HG02798 (cell line): ENCODE results near the gene OR5AL1.
"Not testable (repeated sequence)": the region's sequence is repeated elsewhere in the genome, so short reads cannot be mapped to it uniquely, and the experiment has no call there.

Source experiments
- ATAC-seq: cut with Tn5 transposase; IDR thresholded peaks from one replicate; pipeline ENCODE4 v1.9.1; 2021; ENCODE audit warnings: mild to moderate bottlenecking; ENCODE audit not compliant: unreplicated experiment, poor library complexity

Gene OR5AL1

DNA sequence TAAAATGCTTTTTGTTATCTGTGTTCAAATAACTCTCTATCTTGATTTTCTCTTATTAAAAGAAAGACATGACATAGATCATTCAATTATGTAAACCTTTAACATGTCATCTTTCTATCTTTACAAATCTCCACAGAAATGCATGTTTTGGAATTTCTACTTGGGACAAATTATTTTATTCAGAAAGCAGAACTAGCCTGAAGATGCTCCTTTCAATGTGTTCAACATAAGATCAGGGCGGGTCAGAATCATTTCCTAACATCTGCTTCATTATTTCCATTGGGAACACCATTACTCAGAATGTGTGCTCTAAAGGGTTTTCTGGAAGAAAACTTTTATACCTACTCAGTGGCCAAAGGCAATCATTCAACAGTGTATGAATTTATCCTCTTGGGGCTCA lies at the start of gene OR5AL1:
Gene OR5AL1, plus strand, starts transcription at position 301 of the 400 bp plus-strand sequence.
- no peak for ATAC-seq

DNA sequence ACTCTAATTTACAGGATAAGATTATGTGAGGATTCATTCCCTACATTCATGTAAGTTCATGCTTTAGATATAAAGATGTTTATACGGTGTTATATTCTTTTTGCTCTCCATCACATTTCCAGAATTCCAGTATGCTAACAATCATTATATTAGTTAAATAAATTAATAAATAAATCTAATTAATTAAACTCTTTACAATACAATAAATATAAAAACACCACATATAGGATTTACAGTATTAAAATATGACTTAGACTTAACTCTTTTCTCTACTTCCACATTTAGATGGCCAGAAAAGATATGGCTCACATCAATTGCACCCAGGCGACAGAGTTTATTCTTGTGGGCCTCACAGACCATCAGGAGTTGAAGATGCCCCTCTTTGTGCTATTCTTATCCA lies 37.2 kb upstream of the OR5AL1 start, which contains the start of gene OR8U1:
Gene OR8U1, plus strand, starts transcription at position 301 of the 400 bp plus-strand sequence. Its CDS starts 0 bp downstream, at position 301.
- no peak for ATAC-seq

- no peak for ATAC-seq
Measured at GRCh38 chr11:56380120-56380519, 32.4 kb upstream of the OR5AL1 start.

DNA sequence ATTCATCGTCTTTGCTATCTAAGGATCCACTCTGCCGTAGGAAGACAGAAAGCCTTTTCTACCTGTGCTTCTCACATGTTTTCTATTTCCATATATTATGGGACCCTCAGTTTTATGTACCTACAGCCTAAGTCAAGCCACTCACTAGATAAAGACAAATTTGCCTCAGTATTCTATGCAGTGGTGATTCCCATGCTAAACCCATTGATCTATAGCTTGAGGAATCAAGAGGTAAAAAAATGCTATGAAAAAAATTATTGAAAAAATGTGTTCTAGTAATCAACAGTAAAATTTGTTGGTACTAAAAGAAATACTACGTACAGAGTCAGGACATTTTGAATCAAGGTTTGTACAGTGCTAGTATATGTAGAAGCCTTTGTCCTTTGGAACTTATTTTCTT lies 18.1 kb upstream of the OR5AL1 start:
- no peak for ATAC-seq

DNA sequence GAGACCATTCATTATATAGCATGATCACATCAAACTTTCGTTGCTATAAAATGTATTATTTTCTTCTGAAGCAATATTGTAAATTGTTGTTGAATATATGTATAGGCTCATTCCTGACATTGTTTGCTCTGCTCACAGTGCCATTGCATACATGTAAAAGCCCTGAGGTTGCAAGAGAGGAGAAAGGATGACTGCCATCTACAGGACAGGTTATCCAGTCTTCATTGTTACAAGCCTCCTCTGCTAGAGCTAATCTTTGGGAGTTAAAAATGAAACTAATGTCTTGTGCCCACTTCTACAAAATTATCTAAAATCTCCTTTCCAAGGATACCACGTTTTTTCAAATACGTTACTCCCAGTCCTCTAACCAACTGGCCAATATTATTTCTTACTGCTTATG lies 16.4 kb upstream of the OR5AL1 start:
- no peak for ATAC-seq

DNA sequence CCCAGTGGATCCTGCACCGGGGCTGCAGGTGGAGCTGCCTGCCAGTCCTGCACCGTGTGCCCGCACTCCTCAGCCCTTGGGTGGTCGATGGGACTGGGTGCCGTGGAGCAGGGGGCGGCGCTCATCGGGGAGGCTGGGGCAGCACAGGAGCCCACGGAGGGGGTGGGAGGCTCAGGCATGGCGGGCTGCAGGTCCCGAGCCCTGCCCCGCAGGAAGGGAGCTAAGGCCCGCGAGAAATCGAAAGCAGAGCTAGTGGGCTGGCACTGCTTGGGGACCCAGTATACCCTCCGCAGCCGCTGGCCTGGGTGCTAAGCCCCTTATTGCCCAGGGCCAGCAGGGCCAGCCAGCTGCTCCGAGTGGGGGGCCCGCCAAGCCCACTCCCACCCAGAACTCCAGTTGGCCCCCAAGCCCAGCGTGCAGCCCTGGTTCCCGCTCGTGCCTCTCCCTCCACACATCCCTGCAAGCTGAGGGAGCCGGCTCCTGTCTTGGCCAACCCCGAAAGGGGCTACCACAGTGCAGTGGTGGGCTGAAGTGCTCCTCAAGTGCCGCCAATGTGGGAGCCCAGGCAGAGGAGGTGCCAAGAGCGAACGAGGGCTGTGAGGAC lies 10.5 kb upstream of the OR5AL1 start:
- not testable (repeated sequence) for ATAC-seq

- no peak for ATAC-seq
Measured at GRCh38 chr11:56404393-56404792, 8.1 kb upstream of the OR5AL1 start.

DNA sequence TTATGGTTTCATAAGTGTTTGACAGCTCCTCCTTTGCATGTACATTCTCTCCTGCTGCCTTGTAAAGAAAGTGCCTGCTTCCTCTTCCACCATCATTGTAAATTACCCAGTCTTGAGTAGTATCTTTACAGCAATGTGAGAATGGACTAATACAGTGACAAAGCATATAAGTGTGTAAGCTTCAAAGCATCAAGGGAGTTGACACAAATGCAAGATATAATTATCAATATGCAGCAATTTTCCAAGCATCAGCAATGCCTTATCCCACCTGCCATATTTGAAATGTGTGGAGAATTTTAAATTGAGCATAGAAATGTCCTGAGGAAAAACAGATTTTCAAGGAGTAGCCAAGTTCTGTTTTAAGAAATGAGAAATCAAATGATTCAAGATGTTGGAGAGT lies 1.7 kb upstream of the OR5AL1 start:
- no peak for ATAC-seq

DNA sequence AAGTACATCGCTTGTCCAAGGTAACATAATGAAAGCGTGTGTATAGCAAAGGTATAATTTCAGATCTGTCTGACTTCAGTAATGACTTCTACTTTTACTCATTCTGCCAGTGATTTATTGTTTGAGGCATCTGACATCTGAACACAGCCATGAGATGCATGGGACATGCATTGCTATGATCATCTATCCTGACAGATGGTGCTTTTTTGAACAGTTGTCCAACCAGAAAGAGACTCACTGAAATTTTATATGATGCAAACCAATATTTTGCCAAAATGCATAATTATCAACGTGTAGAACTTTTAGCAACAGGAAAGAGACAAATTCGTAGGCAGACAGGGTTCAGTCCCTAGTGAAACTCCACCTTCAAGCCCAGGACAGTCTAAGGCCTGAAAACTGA lies 41.0 kb downstream of the OR5AL1 start:
- ATAC-seq: no peak

GRCh38 chr11:56457076-56457475 lies 44.6 kb downstream of the OR5AL1 start:
- no peak for ATAC-seq
